ENCODE data around the gene DUSP16.
A peak's percentile ranks its signal among the peaks of the same experiment; 100 is the strongest.

Gene DUSP16, protein sequence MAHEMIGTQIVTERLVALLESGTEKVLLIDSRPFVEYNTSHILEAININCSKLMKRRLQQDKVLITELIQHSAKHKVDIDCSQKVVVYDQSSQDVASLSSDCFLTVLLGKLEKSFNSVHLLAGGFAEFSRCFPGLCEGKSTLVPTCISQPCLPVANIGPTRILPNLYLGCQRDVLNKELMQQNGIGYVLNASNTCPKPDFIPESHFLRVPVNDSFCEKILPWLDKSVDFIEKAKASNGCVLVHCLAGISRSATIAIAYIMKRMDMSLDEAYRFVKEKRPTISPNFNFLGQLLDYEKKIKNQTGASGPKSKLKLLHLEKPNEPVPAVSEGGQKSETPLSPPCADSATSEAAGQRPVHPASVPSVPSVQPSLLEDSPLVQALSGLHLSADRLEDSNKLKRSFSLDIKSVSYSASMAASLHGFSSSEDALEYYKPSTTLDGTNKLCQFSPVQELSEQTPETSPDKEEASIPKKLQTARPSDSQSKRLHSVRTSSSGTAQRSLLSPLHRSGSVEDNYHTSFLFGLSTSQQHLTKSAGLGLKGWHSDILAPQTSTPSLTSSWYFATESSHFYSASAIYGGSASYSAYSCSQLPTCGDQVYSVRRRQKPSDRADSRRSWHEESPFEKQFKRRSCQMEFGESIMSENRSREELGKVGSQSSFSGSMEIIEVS

GRCh38 chr12:12562585-12563261, at the start of gene DUSP16:
Gene DUSP16 (minus strand): TSS chr12:12562863. CDS start chr12:12521098, 41,765 bp downstream.
- DNase-seq (ENCODE audit: low read depth), result no peak
- H3K4me3 ChIP-seq (ENCODE audit: low read depth, low read length), result peak within 1 kb of the TSS; percentile 99
- no peak for TF ChIP-seq CTCF (IDR thresholded peaks at IDR 0.05; ENCODE audit: low read depth, low read length, missing control alignments)

GRCh38 chr12:12612358-12612757, 49.7 kb upstream of the DUSP16 start:
- TF ChIP-seq CTCF (IDR thresholded peaks at IDR 0.05; ENCODE audit: low read depth, low read length, missing control alignments), result no peak
- no peak for DNase-seq (ENCODE audit: low read depth)
- peak overlapping the region; percentile 51 for H3K4me3 ChIP-seq (ENCODE audit: low read depth, low read length)

GRCh38 chr12:12611512-12612306, 49.0 kb upstream of the DUSP16 start, which contains the start of gene CREBL2:
Gene CREBL2 (plus strand): TSS chr12:12611876. CDS start chr12:12612173, 297 bp downstream.
- H3K4me3 ChIP-seq (ENCODE audit: low read depth, low read length), result peak within 1 kb of the TSS; percentile 51
- peak; percentile 76 for DNase-seq (ENCODE audit: low read depth)
- TF ChIP-seq CTCF (IDR thresholded peaks at IDR 0.05; ENCODE audit: low read depth, low read length, missing control alignments), result no peak

DNA sequence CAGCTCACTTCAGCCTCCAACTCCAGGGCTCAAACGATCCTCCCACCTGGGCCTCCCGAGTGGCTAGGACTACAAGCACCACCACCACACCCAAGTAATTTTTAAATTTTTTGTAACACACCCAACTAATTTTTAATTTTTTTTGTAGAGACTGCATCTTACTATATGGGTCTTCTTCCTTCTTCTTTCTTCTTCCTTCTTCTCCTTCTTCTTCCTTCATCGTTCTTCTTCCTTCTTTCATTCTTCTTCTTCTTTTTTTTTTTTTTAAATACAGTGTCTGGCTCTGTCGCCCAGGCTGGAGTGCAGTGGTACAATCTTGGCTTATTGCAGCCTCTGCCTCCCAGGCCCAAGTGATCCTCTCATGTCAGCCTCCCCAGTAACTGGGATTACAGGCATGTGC, 48.0 kb upstream of the DUSP16 start:
- no peak overlapping the region; the same call in 1 of the 2 replicates for H3K4me3 ChIP-seq (ENCODE audit: low read depth, low read length)
- no peak for DNase-seq (ENCODE audit: low read depth)
- TF ChIP-seq CTCF (IDR thresholded peaks at IDR 0.05; ENCODE audit: low read depth, low read length, missing control alignments), result no peak

- H3K4me3 ChIP-seq (ENCODE audit: low read depth, low read length), result no peak overlapping the region
- DNase-seq (ENCODE audit: low read depth), result no peak
- no peak for TF ChIP-seq CTCF (IDR thresholded peaks at IDR 0.05; ENCODE audit: low read depth, low read length, missing control alignments)
These were observed 47.0 kb upstream of the DUSP16 start for GRCh38 chr12:12609692-12610091.

GRCh38 chr12:12608557-12608957, 45.9 kb upstream of the DUSP16 start:
- H3K4me3 ChIP-seq (ENCODE audit: low read depth, low read length), result no peak overlapping the region
- peak; percentile 40 for TF ChIP-seq CTCF (IDR thresholded peaks at IDR 0.05; ENCODE audit: low read depth, low read length, missing control alignments)
- DNase-seq (ENCODE audit: low read depth), result no peak

Data from GM12864 (cell line).